Prostate gland (tissue), 2 donors: ENCODE measurements around the gene WDR82.

ENCODE experiments used
- POLR2A ChIP-seq: fragments of 450-650 bp; IDR thresholded peaks from one replicate; pipeline ENCODE4 v1.6.1; 2016; ENCODE audit warnings: antibody characterized with exemption, mild to moderate bottlenecking
- TF ChIP-seq, protein P1 (sequence below), 4 experiments: fragments of 200-600 bp in 2 of 4; fragments of 450-650 bp in 2 of 4; sonication (generic) in 2 of 4; IDR thresholded peaks; 1 replicate in 3 of 4; 2 replicates in 1 of 4; pipeline ENCODE4 v1.5.1; 2016 to 2019; ENCODE audit warnings: antibody characterized with exemption in 4 of 4, mild to moderate bottlenecking in 2 of 4, moderate library complexity in 2 of 4

DNA sequence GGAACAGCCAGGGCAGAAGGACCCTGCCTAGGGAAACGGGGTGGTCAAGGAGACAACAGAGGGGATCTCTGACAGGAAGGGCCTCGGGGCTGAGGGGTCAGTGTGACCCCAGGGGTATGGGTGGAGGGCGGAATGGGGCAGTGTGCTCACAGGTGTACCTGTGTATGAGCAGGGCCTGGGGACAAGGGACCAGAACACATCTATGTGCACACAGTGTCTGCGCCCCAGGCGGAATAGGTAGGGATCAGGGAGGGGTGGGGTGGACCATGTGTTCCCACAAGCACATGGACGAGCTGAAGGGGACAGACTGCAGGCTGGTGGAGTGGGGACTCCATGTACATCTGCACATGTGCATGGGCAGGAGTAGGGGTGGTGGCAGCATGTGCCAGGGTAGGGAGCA lies 48.0 kb downstream of the WDR82 start:
- TF ChIP-seq, protein P1, sequence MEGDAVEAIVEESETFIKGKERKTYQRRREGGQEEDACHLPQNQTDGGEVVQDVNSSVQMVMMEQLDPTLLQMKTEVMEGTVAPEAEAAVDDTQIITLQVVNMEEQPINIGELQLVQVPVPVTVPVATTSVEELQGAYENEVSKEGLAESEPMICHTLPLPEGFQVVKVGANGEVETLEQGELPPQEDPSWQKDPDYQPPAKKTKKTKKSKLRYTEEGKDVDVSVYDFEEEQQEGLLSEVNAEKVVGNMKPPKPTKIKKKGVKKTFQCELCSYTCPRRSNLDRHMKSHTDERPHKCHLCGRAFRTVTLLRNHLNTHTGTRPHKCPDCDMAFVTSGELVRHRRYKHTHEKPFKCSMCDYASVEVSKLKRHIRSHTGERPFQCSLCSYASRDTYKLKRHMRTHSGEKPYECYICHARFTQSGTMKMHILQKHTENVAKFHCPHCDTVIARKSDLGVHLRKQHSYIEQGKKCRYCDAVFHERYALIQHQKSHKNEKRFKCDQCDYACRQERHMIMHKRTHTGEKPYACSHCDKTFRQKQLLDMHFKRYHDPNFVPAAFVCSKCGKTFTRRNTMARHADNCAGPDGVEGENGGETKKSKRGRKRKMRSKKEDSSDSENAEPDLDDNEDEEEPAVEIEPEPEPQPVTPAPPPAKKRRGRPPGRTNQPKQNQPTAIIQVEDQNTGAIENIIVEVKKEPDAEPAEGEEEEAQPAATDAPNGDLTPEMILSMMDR (IDR thresholded peaks at IDR 0.05), result no peak
- no peak for TF ChIP-seq POLR2A
